WTC11 (cell line): ENCODE data around the gene KRTAP5-2. TPM values are rescaled to one million over a fixed set of nuclear protein-coding genes. Genes with fewer than 3 reads are reported as not detected.
"Not testable (repeated sequence)": the region's sequence is repeated elsewhere in the genome, so short reads cannot be mapped to it uniquely, and the experiment has no call there.

ENCODE experiments used
- ATAC-seq: fragments of 200-7000 bp; cut with Tn5 transposase; 2 replicates; pipeline ENCODE4 v1.10.0; 2021; ENCODE audit warnings: mild to moderate bottlenecking, moderate library complexity
- CTCF ChIA-PET: fragments of 300-600 bp; sonication (Branson Sonifier 250); formaldehyde crosslinking; loops from one replicate; lab custom pipeline; 2021; ENCODE audit warnings: antibody characterized with exemption; lab: Charles Lee
- POLR2A ChIA-PET: fragments of 350-600 bp; sonication (Branson Sonifier 250); formaldehyde crosslinking; loops from one replicate; lab custom pipeline; 2021; ENCODE audit warnings: antibody characterized with exemption; lab: Charles Lee
- DNase-seq: peaks from one replicate; pipeline ENCODE4 v3.0.0; 2021; ENCODE audit warnings: low spot score
- H3K27ac Mint-ChIP-seq: 2 replicates; pipeline ENCODE4 v1.8.0; 2021; ENCODE audit warnings: mixed read lengths
- H3K27me3 Mint-ChIP-seq: 2 replicates; pipeline ENCODE4 v1.8.0; 2021; ENCODE audit warnings: low read depth, mild to moderate bottlenecking, moderate library complexity, mixed read lengths
- H3K36me3 Mint-ChIP-seq: 2 replicates; pipeline ENCODE4 v1.8.0; 2021; ENCODE audit warnings: mixed read lengths
- H3K4me1 Mint-ChIP-seq: 2 replicates; pipeline ENCODE4 v1.8.0; 2022; ENCODE audit warnings: mixed read lengths
- H3K4me3 Mint-ChIP-seq: 2 replicates; pipeline ENCODE4 v1.8.0; 2021; ENCODE audit warnings: mild to moderate bottlenecking, moderate library complexity, mixed read lengths
- H3K9me3 Mint-ChIP-seq: 2 replicates; pipeline ENCODE4 v1.8.0; 2021; ENCODE audit warnings: mixed read lengths
- ATF1 ChIP-seq: sonication (generic); formaldehyde crosslinking; IDR thresholded peaks from 2 replicates; pipeline ENCODE4 v1.8.1; 2023; ENCODE audit warnings: mild to moderate bottlenecking, moderate library complexity, missing genetic modification reagents
- CREB1 ChIP-seq: sonication (generic); formaldehyde crosslinking; IDR thresholded peaks from 2 replicates; pipeline ENCODE4 v1.8.0; 2023; ENCODE audit warnings: mild to moderate bottlenecking, missing genetic modification reagents
- FOXK1 ChIP-seq: sonication (generic); formaldehyde crosslinking; IDR thresholded peaks from 2 replicates; pipeline ENCODE4 v1.8.0; 2022; ENCODE audit warnings: mild to moderate bottlenecking, moderate library complexity, missing genetic modification reagents
- GABPB1 ChIP-seq: sonication (generic); formaldehyde crosslinking; IDR thresholded peaks from 2 replicates; pipeline ENCODE4 v1.8.1; 2023; ENCODE audit warnings: mild to moderate bottlenecking, missing genetic modification reagents
- HMGA2 ChIP-seq: fragments of 250-450 bp; sonication (Bioruptor Pico); IDR thresholded peaks from 2 replicates; pipeline ENCODE4 v1.4.0; 2021; ENCODE audit warnings: mild to moderate bottlenecking, moderate library complexity
- MXD4 ChIP-seq: fragments of 250-450 bp; sonication (Bioruptor Pico); IDR thresholded peaks from 2 replicates; pipeline ENCODE4 v1.8.0; 2021; ENCODE audit warnings: mild to moderate bottlenecking, moderate library complexity, borderline replicate concordance
- MYBL2 ChIP-seq: sonication (generic); formaldehyde crosslinking; IDR thresholded peaks from 2 replicates; pipeline ENCODE4 v1.8.1; 2023; ENCODE audit warnings: mild to moderate bottlenecking, moderate library complexity, missing genetic modification reagents
- NFE2L1 ChIP-seq: sonication (generic); formaldehyde crosslinking; IDR thresholded peaks from 2 replicates; pipeline ENCODE4 v1.8.1; 2023; ENCODE audit warnings: missing genetic modification reagents
- NR2C2 ChIP-seq: sonication (generic); formaldehyde crosslinking; IDR thresholded peaks from 2 replicates; pipeline ENCODE4 v1.8.0; 2022; ENCODE audit warnings: mild to moderate bottlenecking, missing genetic modification reagents
- PRRX2 ChIP-seq: fragments of 250-450 bp; sonication (Bioruptor Pico); IDR thresholded peaks from 2 replicates; pipeline ENCODE4 v1.8.0; 2021; ENCODE audit warnings: mild to moderate bottlenecking
- TEAD4 ChIP-seq: sonication (generic); formaldehyde crosslinking; IDR thresholded peaks from 2 replicates; pipeline ENCODE4 v1.8.0; 2022; ENCODE audit warnings: mild to moderate bottlenecking, missing genetic modification reagents
- TP53 ChIP-seq: sonication (generic); formaldehyde crosslinking; IDR thresholded peaks from 2 replicates; pipeline ENCODE4 v1.8.1; 2023; ENCODE audit warnings: mild to moderate bottlenecking, missing genetic modification reagents
- ZNF671 ChIP-seq: fragments of 250-450 bp; sonication (Bioruptor Pico); IDR thresholded peaks from 2 replicates; pipeline ENCODE4 v1.8.0; 2021; ENCODE audit warnings: mild to moderate bottlenecking
- total RNA-seq: library from RNA; stranded (reverse); gene quantifications from 3 replicates; pipeline ENCODE4 v1.2.3, GENCODE V29; 2021
- TF ChIP-seq, protein P1 (sequence below): sonication (generic); formaldehyde crosslinking; conservative IDR thresholded peaks from 2 replicates; pipeline ENCODE4 v1.8.1; 2022; ENCODE audit warnings: mild to moderate bottlenecking, missing genetic modification reagents
- TF ChIP-seq, protein P2 (sequence below): sonication (generic); formaldehyde crosslinking; IDR thresholded peaks from 2 replicates; pipeline ENCODE4 v1.8.1; 2023; ENCODE audit warnings: mild to moderate bottlenecking, missing genetic modification reagents, moderate library complexity
- TF ChIP-seq, protein P3 (sequence below): sonication (generic); formaldehyde crosslinking; IDR thresholded peaks from 2 replicates; pipeline ENCODE4 v1.8.0; 2023; ENCODE audit warnings: missing genetic modification reagents, mild to moderate bottlenecking, borderline replicate concordance
- TF ChIP-seq, protein P4 (sequence below): fragments of 250-450 bp; sonication (Bioruptor Pico); IDR thresholded peaks from 2 replicates; pipeline ENCODE4 v1.9.0; 2021; ENCODE audit warnings: mild to moderate bottlenecking
- TF ChIP-seq, protein P5 (sequence below): sonication (generic); formaldehyde crosslinking; IDR thresholded peaks from 2 replicates; pipeline ENCODE4 v1.8.0; 2023; ENCODE audit warnings: missing genetic modification reagents
- TF ChIP-seq, protein P6 (sequence below): fragments of 200-600 bp; IDR thresholded peaks from 2 replicates; pipeline ENCODE4 v1.8.0; 2022; ENCODE audit warnings: antibody characterized with exemption

Gene KRTAP5-2
- total RNA-seq, 1 experiment from 2014 or later = not detected

DNA sequence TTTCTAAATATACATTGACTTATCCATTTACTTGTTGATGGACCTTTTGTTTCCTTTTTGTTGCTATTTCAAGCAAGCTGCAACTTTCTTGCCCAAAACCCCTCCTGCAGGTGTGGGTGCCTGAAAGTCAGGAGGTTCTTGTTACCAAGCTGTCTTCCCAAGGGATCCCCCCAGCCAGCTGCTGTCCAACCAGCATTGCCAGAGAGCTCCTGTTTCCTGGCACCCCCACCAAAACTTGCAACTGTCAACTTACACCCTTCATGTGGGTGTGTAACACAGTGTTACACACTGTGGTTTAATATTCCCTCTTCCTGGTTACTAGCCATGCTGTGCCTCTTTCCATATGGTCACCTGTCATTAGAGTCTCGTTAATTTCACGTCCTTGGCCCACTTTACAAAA is 11.4 kb downstream of the KRTAP5-2 start (continued):
- TF ChIP-seq, protein P1, sequence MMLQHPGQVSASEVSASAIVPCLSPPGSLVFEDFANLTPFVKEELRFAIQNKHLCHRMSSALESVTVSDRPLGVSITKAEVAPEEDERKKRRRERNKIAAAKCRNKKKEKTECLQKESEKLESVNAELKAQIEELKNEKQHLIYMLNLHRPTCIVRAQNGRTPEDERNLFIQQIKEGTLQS = no peak
- TF ChIP-seq HMGA2 (no peak), TEAD4 (CRISPR knock-in tag) (no peak), FOXK1 (CRISPR knock-in tag) (no peak), MYBL2 (CRISPR knock-in tag) (no peak)
- TF ChIP-seq, protein P2, sequence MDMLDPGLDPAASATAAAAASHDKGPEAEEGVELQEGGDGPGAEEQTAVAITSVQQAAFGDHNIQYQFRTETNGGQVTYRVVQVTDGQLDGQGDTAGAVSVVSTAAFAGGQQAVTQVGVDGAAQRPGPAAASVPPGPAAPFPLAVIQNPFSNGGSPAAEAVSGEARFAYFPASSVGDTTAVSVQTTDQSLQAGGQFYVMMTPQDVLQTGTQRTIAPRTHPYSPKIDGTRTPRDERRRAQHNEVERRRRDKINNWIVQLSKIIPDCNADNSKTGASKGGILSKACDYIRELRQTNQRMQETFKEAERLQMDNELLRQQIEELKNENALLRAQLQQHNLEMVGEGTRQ (CRISPR knock-in tag) = no peak
- TF ChIP-seq, protein P3, sequence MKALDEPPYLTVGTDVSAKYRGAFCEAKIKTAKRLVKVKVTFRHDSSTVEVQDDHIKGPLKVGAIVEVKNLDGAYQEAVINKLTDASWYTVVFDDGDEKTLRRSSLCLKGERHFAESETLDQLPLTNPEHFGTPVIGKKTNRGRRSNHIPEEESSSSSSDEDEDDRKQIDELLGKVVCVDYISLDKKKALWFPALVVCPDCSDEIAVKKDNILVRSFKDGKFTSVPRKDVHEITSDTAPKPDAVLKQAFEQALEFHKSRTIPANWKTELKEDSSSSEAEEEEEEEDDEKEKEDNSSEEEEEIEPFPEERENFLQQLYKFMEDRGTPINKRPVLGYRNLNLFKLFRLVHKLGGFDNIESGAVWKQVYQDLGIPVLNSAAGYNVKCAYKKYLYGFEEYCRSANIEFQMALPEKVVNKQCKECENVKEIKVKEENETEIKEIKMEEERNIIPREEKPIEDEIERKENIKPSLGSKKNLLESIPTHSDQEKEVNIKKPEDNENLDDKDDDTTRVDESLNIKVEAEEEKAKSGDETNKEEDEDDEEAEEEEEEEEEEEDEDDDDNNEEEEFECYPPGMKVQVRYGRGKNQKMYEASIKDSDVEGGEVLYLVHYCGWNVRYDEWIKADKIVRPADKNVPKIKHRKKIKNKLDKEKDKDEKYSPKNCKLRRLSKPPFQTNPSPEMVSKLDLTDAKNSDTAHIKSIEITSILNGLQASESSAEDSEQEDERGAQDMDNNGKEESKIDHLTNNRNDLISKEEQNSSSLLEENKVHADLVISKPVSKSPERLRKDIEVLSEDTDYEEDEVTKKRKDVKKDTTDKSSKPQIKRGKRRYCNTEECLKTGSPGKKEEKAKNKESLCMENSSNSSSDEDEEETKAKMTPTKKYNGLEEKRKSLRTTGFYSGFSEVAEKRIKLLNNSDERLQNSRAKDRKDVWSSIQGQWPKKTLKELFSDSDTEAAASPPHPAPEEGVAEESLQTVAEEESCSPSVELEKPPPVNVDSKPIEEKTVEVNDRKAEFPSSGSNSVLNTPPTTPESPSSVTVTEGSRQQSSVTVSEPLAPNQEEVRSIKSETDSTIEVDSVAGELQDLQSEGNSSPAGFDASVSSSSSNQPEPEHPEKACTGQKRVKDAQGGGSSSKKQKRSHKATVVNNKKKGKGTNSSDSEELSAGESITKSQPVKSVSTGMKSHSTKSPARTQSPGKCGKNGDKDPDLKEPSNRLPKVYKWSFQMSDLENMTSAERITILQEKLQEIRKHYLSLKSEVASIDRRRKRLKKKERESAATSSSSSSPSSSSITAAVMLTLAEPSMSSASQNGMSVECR (CRISPR knock-in tag) = no peak

DNA sequence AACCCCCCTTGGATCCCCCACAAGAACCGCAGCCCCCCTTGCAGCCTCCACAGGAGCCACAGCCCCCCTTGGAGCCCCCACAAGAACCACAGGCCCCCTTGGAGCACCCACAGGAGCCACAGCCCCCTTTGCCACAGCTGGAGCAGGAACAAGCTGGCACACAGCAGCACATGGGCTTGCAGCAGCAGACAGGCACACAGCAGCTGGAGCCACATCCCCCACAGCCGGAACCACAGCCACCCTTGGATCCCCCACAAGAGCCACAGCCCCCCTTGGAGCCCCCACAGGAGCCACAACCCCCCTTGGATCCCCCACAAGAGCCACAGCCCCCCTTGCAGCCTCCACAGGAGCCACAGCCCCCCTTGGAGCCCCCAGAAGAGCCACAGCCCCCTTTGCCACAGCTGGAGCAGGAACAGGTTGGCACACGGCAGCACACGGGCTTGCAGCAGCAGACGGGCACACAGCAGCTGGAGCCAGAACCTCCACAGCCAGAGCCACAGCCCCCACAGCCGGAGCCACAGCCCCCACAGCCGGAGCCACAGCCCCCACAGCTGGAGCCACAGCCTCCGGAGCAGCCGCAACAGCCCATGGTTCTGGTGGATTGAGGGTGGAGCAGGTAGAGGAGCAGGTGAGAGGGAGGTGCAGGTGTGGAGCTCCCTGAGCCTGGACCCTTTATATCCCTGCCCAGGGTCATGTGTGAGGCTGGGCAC is 13.3 kb downstream of the KRTAP5-2 start, which contains the start of gene KRTAP5-1:
Gene KRTAP5-1, minus strand, starts transcription at position 623 of the 710 bp plus-strand sequence. Its CDS starts 34 bp downstream, at position 589.
- H3K4me1 Mint-ChIP-seq, H3K4me3 Mint-ChIP-seq, ATAC-seq, H3K9me3 Mint-ChIP-seq, H3K27ac Mint-ChIP-seq, H3K36me3 Mint-ChIP-seq, DNase-seq, POLR2A ChIA-PET: not testable (repeated sequence)
- CTCF ChIA-PET = interaction anchor here (0.8 to 1.0 kb wide), 2 partner anchors 10 to 11 kb away, joined by 3 to 6 read pairs; no protein-coding TSS in a partner anchor
- peaks cover 30% of the 10 kb centered on the region for H3K27me3 Mint-ChIP-seq

DNA sequence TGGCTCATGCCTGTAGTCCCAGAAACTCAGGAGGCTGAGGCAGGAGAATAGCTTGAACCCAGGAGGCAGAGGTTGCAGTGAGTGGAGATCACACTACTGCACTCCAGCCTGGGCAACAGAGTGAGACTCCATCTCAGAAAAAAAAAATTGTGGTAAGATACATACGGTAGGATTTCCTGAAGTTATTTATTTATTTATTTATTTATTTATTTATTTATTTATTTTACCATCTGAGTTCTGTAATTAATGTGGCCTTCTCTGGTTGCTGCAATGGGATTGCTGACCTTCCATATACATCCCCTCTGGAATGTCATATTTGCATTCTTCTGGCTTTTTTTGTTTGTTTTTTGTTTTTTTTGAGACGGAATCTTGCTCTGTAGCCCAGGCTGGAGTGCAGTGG is 15.2 kb downstream of the KRTAP5-2 start:
- DNase-seq, POLR2A ChIA-PET, H3K27ac Mint-ChIP-seq, H3K36me3 Mint-ChIP-seq, ATAC-seq, H3K4me3 Mint-ChIP-seq, H3K4me1 Mint-ChIP-seq: not testable (repeated sequence)
- H3K9me3 Mint-ChIP-seq = peaks cover 13% of the 10 kb centered on the region
- peaks cover 29% of the 10 kb centered on the region for H3K27me3 Mint-ChIP-seq
- CTCF ChIA-PET = interaction anchor here (1.3 to 1.8 kb wide), 4 partner anchors 9 to 36 kb away, joined by 3 to 14 read pairs (median 6); no protein-coding TSS in a partner anchor

DNA sequence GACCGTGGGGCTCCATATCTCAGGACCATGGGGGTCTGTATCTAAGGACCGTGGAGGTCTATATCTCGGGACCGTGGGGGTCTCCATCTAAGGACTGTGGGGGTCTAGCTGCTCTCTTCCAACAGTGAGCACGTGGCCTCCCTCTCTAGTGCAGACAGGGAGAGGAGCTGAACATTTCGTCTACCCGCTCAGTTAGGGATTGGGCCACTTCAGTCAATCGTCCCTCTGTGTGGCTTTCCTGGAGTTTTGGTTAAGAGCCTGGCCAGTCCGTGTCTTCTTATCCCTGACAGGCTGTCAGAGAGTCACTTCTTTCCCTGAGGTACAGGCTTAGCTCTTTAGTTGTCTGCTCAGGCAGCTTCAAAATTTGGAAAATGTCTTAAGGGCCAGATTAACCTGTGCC is 16.1 kb downstream of the KRTAP5-2 start:
- DNase-seq (no peak), ATAC-seq (no peak)
- POLR2A ChIA-PET = no interaction called here
- no peaks in the 10 kb centered on the region for H3K4me1 Mint-ChIP-seq
- H3K27me3 Mint-ChIP-seq = peaks cover 29% of the 10 kb centered on the region
- H3K4me3 Mint-ChIP-seq = no peak overlapping the region
- H3K27ac Mint-ChIP-seq = no peak overlapping the region
- CTCF ChIA-PET = interaction anchor here (0.7 to 1.8 kb wide), 4 partner anchors 8 to 71 kb away, joined by 3 to 14 read pairs (median 6); no protein-coding TSS in a partner anchor
- peaks cover 3% of the 10 kb centered on the region; the same call in 1 of the 2 replicates for H3K36me3 Mint-ChIP-seq
- peaks cover 13% of the 10 kb centered on the region for H3K9me3 Mint-ChIP-seq
- TF ChIP-seq ATF1 (CRISPR knock-in tag) (no peak), ZNF671 (CRISPR knock-in tag) (no peak), PRRX2 (CRISPR knock-in tag) (no peak), MXD4 (CRISPR knock-in tag) (no peak), NFE2L1 (CRISPR knock-in tag) (no peak), CREB1 (CRISPR knock-in tag) (no peak), NR2C2 (CRISPR knock-in tag) (no peak), GABPB1 (CRISPR knock-in tag) (no peak), TP53 (CRISPR knock-in tag) (no peak)
- TF ChIP-seq, protein P4, sequence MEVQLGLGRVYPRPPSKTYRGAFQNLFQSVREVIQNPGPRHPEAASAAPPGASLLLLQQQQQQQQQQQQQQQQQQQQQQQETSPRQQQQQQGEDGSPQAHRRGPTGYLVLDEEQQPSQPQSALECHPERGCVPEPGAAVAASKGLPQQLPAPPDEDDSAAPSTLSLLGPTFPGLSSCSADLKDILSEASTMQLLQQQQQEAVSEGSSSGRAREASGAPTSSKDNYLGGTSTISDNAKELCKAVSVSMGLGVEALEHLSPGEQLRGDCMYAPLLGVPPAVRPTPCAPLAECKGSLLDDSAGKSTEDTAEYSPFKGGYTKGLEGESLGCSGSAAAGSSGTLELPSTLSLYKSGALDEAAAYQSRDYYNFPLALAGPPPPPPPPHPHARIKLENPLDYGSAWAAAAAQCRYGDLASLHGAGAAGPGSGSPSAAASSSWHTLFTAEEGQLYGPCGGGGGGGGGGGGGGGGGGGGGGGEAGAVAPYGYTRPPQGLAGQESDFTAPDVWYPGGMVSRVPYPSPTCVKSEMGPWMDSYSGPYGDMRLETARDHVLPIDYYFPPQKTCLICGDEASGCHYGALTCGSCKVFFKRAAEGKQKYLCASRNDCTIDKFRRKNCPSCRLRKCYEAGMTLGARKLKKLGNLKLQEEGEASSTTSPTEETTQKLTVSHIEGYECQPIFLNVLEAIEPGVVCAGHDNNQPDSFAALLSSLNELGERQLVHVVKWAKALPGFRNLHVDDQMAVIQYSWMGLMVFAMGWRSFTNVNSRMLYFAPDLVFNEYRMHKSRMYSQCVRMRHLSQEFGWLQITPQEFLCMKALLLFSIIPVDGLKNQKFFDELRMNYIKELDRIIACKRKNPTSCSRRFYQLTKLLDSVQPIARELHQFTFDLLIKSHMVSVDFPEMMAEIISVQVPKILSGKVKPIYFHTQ (CRISPR knock-in tag) = no peak
- TF ChIP-seq, protein P5, sequence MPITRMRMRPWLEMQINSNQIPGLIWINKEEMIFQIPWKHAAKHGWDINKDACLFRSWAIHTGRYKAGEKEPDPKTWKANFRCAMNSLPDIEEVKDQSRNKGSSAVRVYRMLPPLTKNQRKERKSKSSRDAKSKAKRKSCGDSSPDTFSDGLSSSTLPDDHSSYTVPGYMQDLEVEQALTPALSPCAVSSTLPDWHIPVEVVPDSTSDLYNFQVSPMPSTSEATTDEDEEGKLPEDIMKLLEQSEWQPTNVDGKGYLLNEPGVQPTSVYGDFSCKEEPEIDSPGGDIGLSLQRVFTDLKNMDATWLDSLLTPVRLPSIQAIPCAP (CRISPR knock-in tag) = no peak
- TF ChIP-seq, protein P6, sequence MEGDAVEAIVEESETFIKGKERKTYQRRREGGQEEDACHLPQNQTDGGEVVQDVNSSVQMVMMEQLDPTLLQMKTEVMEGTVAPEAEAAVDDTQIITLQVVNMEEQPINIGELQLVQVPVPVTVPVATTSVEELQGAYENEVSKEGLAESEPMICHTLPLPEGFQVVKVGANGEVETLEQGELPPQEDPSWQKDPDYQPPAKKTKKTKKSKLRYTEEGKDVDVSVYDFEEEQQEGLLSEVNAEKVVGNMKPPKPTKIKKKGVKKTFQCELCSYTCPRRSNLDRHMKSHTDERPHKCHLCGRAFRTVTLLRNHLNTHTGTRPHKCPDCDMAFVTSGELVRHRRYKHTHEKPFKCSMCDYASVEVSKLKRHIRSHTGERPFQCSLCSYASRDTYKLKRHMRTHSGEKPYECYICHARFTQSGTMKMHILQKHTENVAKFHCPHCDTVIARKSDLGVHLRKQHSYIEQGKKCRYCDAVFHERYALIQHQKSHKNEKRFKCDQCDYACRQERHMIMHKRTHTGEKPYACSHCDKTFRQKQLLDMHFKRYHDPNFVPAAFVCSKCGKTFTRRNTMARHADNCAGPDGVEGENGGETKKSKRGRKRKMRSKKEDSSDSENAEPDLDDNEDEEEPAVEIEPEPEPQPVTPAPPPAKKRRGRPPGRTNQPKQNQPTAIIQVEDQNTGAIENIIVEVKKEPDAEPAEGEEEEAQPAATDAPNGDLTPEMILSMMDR = no peak
